ENCODE measurements around the gene HGD.
A peak's percentile ranks its signal among the peaks of the same experiment; 100 is the strongest.
"Not testable (repeated sequence)": the region's sequence is repeated elsewhere in the genome, so short reads cannot be mapped to it uniquely, and the experiment has no call there.

The HGD gene

GRCh38 chr3:120682095-120682681, at the start of gene HGD:
Gene HGD (minus strand): TSS chr3:120682239. CDS start chr3:120682111, 128 bp downstream.
- no peak for TF ChIP-seq CTCF (IDR thresholded peaks at IDR 0.05; ENCODE audit: low read depth, low read length)
- no peak within 1 kb of the TSS for H3K4me3 ChIP-seq (replicated peaks in 1 of 2; ENCODE audit: low read depth in 2 of 2, low read length in 2 of 2)
- DNase-seq (ENCODE audit: low read depth in 2 of 2): no peak

- no peak for TF ChIP-seq CTCF (IDR thresholded peaks at IDR 0.05; ENCODE audit: low read depth, low read length)
- DNase-seq (ENCODE audit: low read depth in 2 of 2): no peak
- no peak overlapping the region for H3K4me3 ChIP-seq (replicated peaks in 1 of 2; ENCODE audit: low read depth in 2 of 2, low read length in 2 of 2)
Observed at GRCh38 chr3:120730576-120731542, 48.8 kb upstream of the HGD start.

- DNase-seq (ENCODE audit: low read depth in 2 of 2): peak in 1 of 2 donors; percentile 39
- H3K4me3 ChIP-seq (replicated peaks in 1 of 2; ENCODE audit: low read depth in 2 of 2, low read length in 2 of 2): no peak overlapping the region
- TF ChIP-seq CTCF (IDR thresholded peaks at IDR 0.05; ENCODE audit: low read depth, low read length): no peak
Observed at GRCh38 chr3:120726791-120727190, 44.8 kb upstream of the HGD start.

DNA sequence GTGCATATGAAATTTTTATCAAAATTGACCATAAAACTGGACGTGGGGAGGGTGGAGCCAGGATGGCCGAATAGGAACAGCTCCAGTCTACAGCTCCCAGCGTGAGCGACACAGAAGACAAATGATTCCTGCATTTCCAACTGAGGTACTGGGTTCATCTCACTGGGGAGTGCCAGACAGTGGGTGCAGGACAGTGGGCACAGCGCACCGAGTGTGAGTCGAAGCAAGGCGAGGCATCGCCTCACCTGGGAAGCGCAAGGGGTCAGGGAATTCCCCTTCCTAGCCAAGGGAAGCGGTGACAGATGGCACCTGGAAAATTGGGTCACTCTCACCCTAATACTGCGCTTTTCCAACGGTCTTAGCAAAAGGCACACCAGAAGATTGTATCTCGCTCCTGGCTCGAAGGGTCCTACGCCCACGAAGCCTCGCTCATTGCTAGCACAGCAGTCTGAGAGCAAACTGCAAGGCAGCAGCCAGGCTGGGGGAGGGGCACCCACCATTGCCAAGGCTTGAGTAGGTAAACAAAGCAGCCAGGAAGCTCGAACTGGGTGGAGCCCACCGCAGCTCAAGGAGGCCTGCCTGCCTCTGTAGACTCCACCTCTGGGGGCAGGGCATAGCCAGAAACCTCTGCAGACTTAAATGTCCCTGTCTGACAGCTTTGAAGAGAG, 37.3 kb upstream of the HGD start:
- DNase-seq (ENCODE audit: low read depth in 2 of 2): peak in 1 of 2 donors; percentile 6
- H3K4me3 ChIP-seq (replicated peaks in 1 of 2; ENCODE audit: low read depth in 2 of 2, low read length in 2 of 2): not testable (repeated sequence)

DNA sequence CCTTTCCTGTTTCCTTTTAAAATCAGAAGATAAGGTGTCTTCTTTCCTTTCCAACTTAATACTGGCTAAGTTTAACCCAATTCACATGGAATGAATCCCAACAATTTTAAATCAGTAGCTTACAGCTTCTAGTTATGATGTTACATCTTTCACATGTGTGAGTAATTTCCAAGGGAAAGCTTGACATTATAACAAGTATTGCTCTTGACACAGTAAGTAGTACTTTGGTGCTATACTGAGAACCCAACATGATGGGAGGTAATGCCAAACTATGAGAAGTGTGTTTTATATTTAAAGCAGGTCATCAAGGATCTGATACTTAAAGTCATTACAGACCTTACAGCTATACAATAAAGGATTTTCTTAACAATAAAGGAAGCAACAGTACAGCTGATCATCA, 31.2 kb upstream of the HGD start:
- DNase-seq (ENCODE audit: low read depth in 2 of 2): no peak
- TF ChIP-seq CTCF (IDR thresholded peaks at IDR 0.05; ENCODE audit: low read depth, low read length): no peak
- no peak overlapping the region for H3K4me3 ChIP-seq (replicated peaks in 1 of 2; ENCODE audit: low read depth in 2 of 2, low read length in 2 of 2)

- DNase-seq (ENCODE audit: low read depth in 2 of 2): no peak
- TF ChIP-seq CTCF (IDR thresholded peaks at IDR 0.05; ENCODE audit: low read depth, low read length): no peak
- no peak overlapping the region for H3K4me3 ChIP-seq (replicated peaks in 1 of 2; ENCODE audit: low read depth in 2 of 2, low read length in 2 of 2)
Observed at GRCh38 chr3:120710369-120710768, 28.3 kb upstream of the HGD start.

- H3K4me3 ChIP-seq (replicated peaks in 1 of 2; ENCODE audit: low read depth in 2 of 2, low read length in 2 of 2): no peak overlapping the region
- DNase-seq (ENCODE audit: low read depth in 2 of 2): no peak
- TF ChIP-seq CTCF (IDR thresholded peaks at IDR 0.05; ENCODE audit: low read depth, low read length): no peak
Observed at GRCh38 chr3:120708408-120708807, 26.4 kb upstream of the HGD start.
